CD14-positive monocyte (primary cell): ENCODE results near the gene CDK5RAP2. TPM values are rescaled to one million over a fixed set of nuclear protein-coding genes. Genes with fewer than 3 reads are reported as not detected.
A peak's percentile ranks its signal among the peaks of the same experiment; 100 is the strongest.

Source experiments
- DNase-seq, 3 donors: peaks; one replicate each; pipeline ENCODE4 v3.0.0-alpha.2; 2011 to 2022
- H2AFZ ChIP-seq: 2 replicates; pipeline ENCODE4 v1.6.0; 2012; ENCODE audit warnings: mild to moderate bottlenecking, low read depth, low read length, inconsistent platforms; ENCODE audit not compliant: insufficient read depth, poor library complexity, severe bottlenecking
- H3K27ac ChIP-seq, 2 donors: 1 replicate in 1 of 2; 2 replicates in 1 of 2; pipeline ENCODE4 v1.5.1; 2012 to 2013; ENCODE audit warnings: low read length in 2 of 2, control low read depth in 1 of 2, inconsistent platforms in 1 of 2, low read depth in 1 of 2, mild to moderate bottlenecking in 1 of 2
- H3K27me3 ChIP-seq, 2 donors: one replicate each; pipeline versions ENCODE4 v1.6.0 to v1.6.1; 2011 to 2013; ENCODE audit warnings: low read length in 2 of 2; ENCODE audit not compliant: control insufficient read depth in 2 of 2, insufficient read depth in 2 of 2
- H3K36me3 ChIP-seq, 2 donors: replicated peaks in 1 of 2; 1 replicate in 1 of 2; 2 replicates in 1 of 2; pipeline versions ENCODE4 v1.5.1 to v1.6.1; 2012 to 2013; ENCODE audit warnings: low read length in 2 of 2, control low read depth in 1 of 2, inconsistent platforms in 1 of 2, mild to moderate bottlenecking in 1 of 2; ENCODE audit not compliant: insufficient read depth in 2 of 2, control insufficient read depth in 1 of 2
- H3K4me1 ChIP-seq, 2 donors: 1 replicate in 1 of 2; 2 replicates in 1 of 2; pipeline versions ENCODE4 v1.5.1 to v1.6.1; 2012 to 2013; ENCODE audit warnings: low read length in 2 of 2, control low read depth in 1 of 2, inconsistent platforms in 1 of 2, mild to moderate bottlenecking in 1 of 2, moderate library complexity in 1 of 2; ENCODE audit not compliant: insufficient read depth in 2 of 2, control insufficient read depth in 1 of 2
- H3K4me2 ChIP-seq: replicated peaks from 2 replicates; pipeline ENCODE3; 2012; ENCODE audit warnings: low read length, moderate library complexity, mild to moderate bottlenecking; ENCODE audit not compliant: poor library complexity, severe bottlenecking; ENCODE audit errors: extremely low read depth
- H3K4me3 ChIP-seq, 3 experiments: fragments of 200-600 bp in 1 of 3; sonication (generic) in 1 of 3; replicated peaks in 1 of 3; 1 replicate in 2 of 3; 2 replicates in 1 of 3; pipeline ENCODE4 v1.5.1; 2011 to 2013; ENCODE audit warnings: low read length in 3 of 3, mild to moderate bottlenecking in 3 of 3, control low read depth in 2 of 3, low read depth in 2 of 3, inconsistent platforms in 1 of 3, moderate library complexity in 1 of 3
- H3K79me2 ChIP-seq: 2 replicates; pipeline ENCODE4 v1.6.0; 2012; ENCODE audit warnings: mild to moderate bottlenecking, control low read depth, inconsistent platforms, low read length, moderate library complexity; ENCODE audit not compliant: insufficient read depth
- H3K9ac ChIP-seq: 2 replicates; pipeline ENCODE4 v1.6.0; 2017; ENCODE audit warnings: low read length, mild to moderate bottlenecking; ENCODE audit not compliant: insufficient read depth, poor library complexity, severe bottlenecking
- H3K9me3 ChIP-seq, 2 donors: replicated peaks in 1 of 2; 1 replicate in 1 of 2; 2 replicates in 1 of 2; pipeline versions ENCODE4 v1.5.1 to v1.6.1; 2012 to 2013; ENCODE audit warnings: low read length in 2 of 2, control low read depth in 1 of 2; ENCODE audit not compliant: control insufficient read depth in 1 of 2, insufficient read depth in 1 of 2
- H4K20me1 ChIP-seq: 2 replicates; pipeline ENCODE4 v1.6.0; 2012; ENCODE audit warnings: mild to moderate bottlenecking, low read length, control low read depth, moderate library complexity; ENCODE audit not compliant: insufficient read depth
- H3K27ac Mint-ChIP-seq, 7 donors: one replicate each; pipeline ENCODE4 v1.8.0; 2020; ENCODE audit warnings: mild to moderate bottlenecking in 7 of 7, mixed read lengths in 7 of 7, moderate library complexity in 6 of 7, inconsistent platforms in 2 of 7
- H3K27me3 Mint-ChIP-seq, 3 donors: one replicate each; pipeline ENCODE4 v1.8.0; 2021 to 2022; ENCODE audit warnings: low read depth in 3 of 3, mild to moderate bottlenecking in 3 of 3, mixed read lengths in 3 of 3, moderate library complexity in 3 of 3, inconsistent platforms in 1 of 3
- H3K36me3 Mint-ChIP-seq, 2 donors: one replicate each; pipeline ENCODE4 v1.8.0; 2020; ENCODE audit warnings: mixed read lengths in 2 of 2, inconsistent platforms in 1 of 2, mild to moderate bottlenecking in 1 of 2
- H3K4me1 Mint-ChIP-seq: one replicate; pipeline ENCODE4 v1.8.0; 2020; ENCODE audit warnings: mild to moderate bottlenecking, mixed read lengths
- H3K4me3 Mint-ChIP-seq, 2 donors: one replicate each; pipeline ENCODE4 v1.8.0; 2020; ENCODE audit warnings: mild to moderate bottlenecking in 2 of 2, mixed read lengths in 2 of 2, moderate library complexity in 1 of 2
- H3K9me3 Mint-ChIP-seq, 7 donors: one replicate each; pipeline ENCODE4 v1.8.0; 2020 to 2022; ENCODE audit warnings: mixed read lengths in 7 of 7, mild to moderate bottlenecking in 6 of 7, moderate library complexity in 6 of 7, inconsistent platforms in 2 of 7
- CTCF ChIP-seq: fragments of 200-600 bp; IDR thresholded peaks from one replicate; pipeline ENCODE4 v1.8.0; 2022; ENCODE audit warnings: antibody characterized with exemption, mild to moderate bottlenecking
- WGBS: methylation state at CpG from one replicate; pipeline ENCODE4 v1.1.5; 2013; ENCODE audit warnings: missing lambda C conversion rate; ENCODE audit not compliant: insufficient coverage; 5-methylcytosine and 5-hydroxymethylcytosine counted together
- intact Hi-C, 2 donors: fragments of 100-400 bp; cut with micrococcal nuclease; formaldehyde crosslinking; loops; one replicate each; pipeline versions ENCODE4 v1.15.0 to v1.15.1; 2023
- polyA plus RNA-seq, 3 donors: library from polyadenylated mRNA; depleted of rRNA in 1 of 3; unstranded in 2 of 3; stranded (reverse) in 1 of 3; fragments of 300-500 nt in 2 of 3; fragments of >200 nt in 1 of 3; fragmentation: Illumina TruSeq in 2 of 3; gene quantifications; 1 replicate in 2 of 3; 2 replicates in 1 of 3; pipeline ENCODE4 v1.2.3, GENCODE V29; 2012 to 2021

Gene CDK5RAP2
- polyA plus RNA-seq, 3 donors, result 2.0 to 13.7 (median 6.1) TPM

DNA sequence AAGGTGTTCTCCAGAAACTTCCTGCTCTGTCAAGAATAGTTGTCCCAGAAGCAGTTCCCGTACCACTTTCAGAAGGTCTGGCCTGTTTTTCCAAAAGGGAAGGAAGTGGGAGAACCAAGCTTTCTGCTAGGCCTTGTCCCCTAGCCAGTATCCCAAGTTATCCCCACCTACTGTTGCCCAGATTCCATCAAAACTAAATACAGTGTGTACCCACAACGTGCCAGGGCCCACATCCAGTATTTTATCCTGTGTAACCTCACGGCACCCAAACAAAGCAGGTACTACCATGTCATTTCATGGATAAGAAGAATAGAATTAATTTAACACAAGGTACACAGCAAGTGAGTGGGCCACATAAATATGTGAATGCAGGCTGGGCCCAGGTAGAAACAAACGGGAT, 126.2 kb downstream of the CDK5RAP2 start:
- H3K4me1 ChIP-seq, result no peaks in the 10 kb centered on the region
- H3K4me1 Mint-ChIP-seq, result no peaks in the 10 kb centered on the region
- TF ChIP-seq CTCF, result no peak
- H3K9me3 ChIP-seq, result no peaks in the 10 kb centered on the region
- H3K27ac ChIP-seq, result no peak overlapping the region
- intact Hi-C loops, result no loop called here
- peaks cover 0 to 1% (median 0%) of the 10 kb centered on the region in 7 donors for H3K9me3 Mint-ChIP-seq
- H3K36me3 ChIP-seq, result peaks cover 40 to 84% of the 10 kb centered on the region in 2 donors
- no peaks in the 10 kb centered on the region for H3K79me2 ChIP-seq
- no peak for DNase-seq
- H3K27me3 ChIP-seq, result no peaks in the 10 kb centered on the region
- H3K36me3 Mint-ChIP-seq, result peaks cover 81 to 85% of the 10 kb centered on the region in 2 donors
- H3K4me2 ChIP-seq, result no peak overlapping the region
- H4K20me1 ChIP-seq, result no peaks in the 10 kb centered on the region
- no peak overlapping the region for H3K9ac ChIP-seq
- H3K4me3 Mint-ChIP-seq, result no peak overlapping the region
- 91% methylated on average over 1 of the region's 4 CpGs for WGBS
- no peak overlapping the region for H3K4me3 ChIP-seq
- H3K27ac Mint-ChIP-seq, result no peak overlapping the region
- no peak overlapping the region for H2AFZ ChIP-seq
- H3K27me3 Mint-ChIP-seq, result peaks cover 0 to 3% (median 2%) of the 10 kb centered on the region in 3 donors

GRCh38 chr9:120452631-120453030, 127.3 kb downstream of the CDK5RAP2 start:
- H3K9ac ChIP-seq, result no peak overlapping the region
- intact Hi-C loops, result no loop called here
- H2AFZ ChIP-seq, result no peak overlapping the region
- Mint-ChIP-seq H3K36me3 (peaks cover 81 to 86% of the 10 kb centered on the region in 2 donors), H3K4me1 (no peaks in the 10 kb centered on the region), H3K4me3 (no peak overlapping the region), H3K27me3 (peaks cover 0 to 3% (median 3%) of the 10 kb centered on the region in 3 donors), H3K9me3 (peaks cover 0 to 1% (median 0%) of the 10 kb centered on the region in 7 donors), H3K27ac (peak overlapping the region in 1 of 7 donors; percentile 27)
- H3K9me3 ChIP-seq, result no peaks in the 10 kb centered on the region
- H3K79me2 ChIP-seq, result no peaks in the 10 kb centered on the region
- no peak overlapping the region for H3K4me2 ChIP-seq
- WGBS, result no CpG with 5 or more reads among the region's 3 CpGs
- H3K4me3 ChIP-seq, result no peak overlapping the region
- H3K4me1 ChIP-seq, result no peaks in the 10 kb centered on the region
- no peak overlapping the region for H3K27ac ChIP-seq
- peaks cover 30 to 79% of the 10 kb centered on the region in 2 donors for H3K36me3 ChIP-seq
- TF ChIP-seq CTCF, result no peak
- no peak for DNase-seq
- H4K20me1 ChIP-seq, result no peaks in the 10 kb centered on the region
- H3K27me3 ChIP-seq, result no peaks in the 10 kb centered on the region
